Spinal cord (tissue), 10 donors: Measurements from ENCODE around the gene SV2C. TPM values are rescaled to one million over a fixed set of nuclear protein-coding genes. Genes with fewer than 3 reads are reported as not detected.

ENCODE experiments used
- DNase-seq, 6 donors: peaks; one replicate each; pipeline versions ENCODE4 v3.0.0 to v3.0.0-alpha.2; 2013 to 2015; ENCODE audit warnings: low spot score in 6 of 6, low read depth in 4 of 6
- H3K27ac ChIP-seq: one replicate; pipeline ENCODE4 v1.5.1; 2013; ENCODE audit warnings: low read depth, low read length, control low read depth
- H3K27me3 ChIP-seq: one replicate; pipeline ENCODE4 v1.6.1; 2013; ENCODE audit warnings: low read length; ENCODE audit not compliant: control insufficient read depth, insufficient read depth
- H3K36me3 ChIP-seq: one replicate; pipeline ENCODE4 v1.6.1; 2013; ENCODE audit warnings: low read length; ENCODE audit not compliant: control insufficient read depth, insufficient read depth
- H3K4me1 ChIP-seq: one replicate; pipeline ENCODE4 v1.6.1; 2013; ENCODE audit warnings: low read length; ENCODE audit not compliant: control insufficient read depth, insufficient read depth
- H3K4me3 ChIP-seq: one replicate; pipeline ENCODE4 v1.5.1; 2013; ENCODE audit warnings: low read depth, low read length, control low read depth
- H3K9me3 ChIP-seq: one replicate; pipeline ENCODE4 v1.6.1; 2013; ENCODE audit warnings: low read length; ENCODE audit not compliant: control insufficient read depth, insufficient read depth
- WGBS: methylation state at CpG from one replicate; pipeline ENCODE4 v1.1.5; 2013; ENCODE audit warnings: missing lambda C conversion rate; ENCODE audit not compliant: insufficient coverage; 5-methylcytosine and 5-hydroxymethylcytosine counted together
- polyA plus RNA-seq, 2 donors: library from polyadenylated mRNA; unstranded; fragments of 120-200 nt; gene quantifications; one replicate each; pipeline ENCODE4 v1.2.1, GENCODE V29; 2013; ENCODE audit not compliant: insufficient read length in 2 of 2
- total RNA-seq, 2 donors: library from RNA; depleted of rRNA in 1 of 2; stranded (reverse); fragments of 120-200 nt in 1 of 2; fragments of >200 nt in 1 of 2; gene quantifications; one replicate each; pipeline versions ENCODE4 v1.2.3 to v1.2.4, GENCODE V29; 2013 to 2014
- donor health status: healthy.

Gene SV2C
- total and polyA plus RNA-seq, 4 donors: 16.2 to 66.7 (median 40.2) TPM

- H3K27ac ChIP-seq: no peak overlapping the region
- no peak overlapping the region for H3K4me3 ChIP-seq
- no peaks in the 10 kb centered on the region for H3K4me1 ChIP-seq
- H3K27me3 ChIP-seq: no peaks in the 10 kb centered on the region
- H3K9me3 ChIP-seq: no peaks in the 10 kb centered on the region
- H3K36me3 ChIP-seq: no peaks in the 10 kb centered on the region
- no CpG with 5 or more reads among the region's 3 CpGs for WGBS
- no peak for DNase-seq
Observed at GRCh38 chr5:76154009-76154690, 71.0 kb downstream of the SV2C start.

GRCh38 chr5:76155536-76155935 lies 72.4 kb downstream of the SV2C start:
- no peak for DNase-seq
- no peaks in the 10 kb centered on the region for H3K36me3 ChIP-seq
- H3K4me1 ChIP-seq: no peaks in the 10 kb centered on the region
- H3K27me3 ChIP-seq: no peaks in the 10 kb centered on the region
- no peak overlapping the region for H3K27ac ChIP-seq
- H3K9me3 ChIP-seq: no peaks in the 10 kb centered on the region
- no peak overlapping the region for H3K4me3 ChIP-seq
- WGBS: 100% methylated on average over 1 of the region's 1 CpG

GRCh38 chr5:76162335-76162734 lies 79.2 kb downstream of the SV2C start:
- Histone ChIP-seq H3K27ac (no peak overlapping the region), H3K9me3 (no peaks in the 10 kb centered on the region), H3K27me3 (no peaks in the 10 kb centered on the region), H3K36me3 (no peaks in the 10 kb centered on the region), H3K4me1 (no peaks in the 10 kb centered on the region), H3K4me3 (no peak overlapping the region)
- WGBS: 94% methylated on average over 3 of the region's 4 CpGs
- no peak for DNase-seq

- H3K27ac ChIP-seq: no peak overlapping the region
- no peak overlapping the region for H3K4me3 ChIP-seq
- H3K36me3 ChIP-seq: no peaks in the 10 kb centered on the region
- no peaks in the 10 kb centered on the region for H3K9me3 ChIP-seq
- no peaks in the 10 kb centered on the region for H3K4me1 ChIP-seq
- H3K27me3 ChIP-seq: no peaks in the 10 kb centered on the region
- no peak for DNase-seq
- WGBS: 100% methylated on average over 1 of the region's 4 CpGs
Observed at GRCh38 chr5:76163111-76163628, 80.0 kb downstream of the SV2C start.

GRCh38 chr5:76165029-76165428 lies 81.8 kb downstream of the SV2C start:
- H3K4me3 ChIP-seq: no peak overlapping the region
- no peak overlapping the region for H3K27ac ChIP-seq
- no peaks in the 10 kb centered on the region for H3K4me1 ChIP-seq
- H3K36me3 ChIP-seq: no peaks in the 10 kb centered on the region
- DNase-seq: no peak
- H3K9me3 ChIP-seq: no peaks in the 10 kb centered on the region
- H3K27me3 ChIP-seq: no peaks in the 10 kb centered on the region

GRCh38 chr5:76165711-76166374 lies 82.7 kb downstream of the SV2C start:
- no peaks in the 10 kb centered on the region for H3K27me3 ChIP-seq
- H3K9me3 ChIP-seq: no peaks in the 10 kb centered on the region
- WGBS: no CpG with 5 or more reads among the region's 2 CpGs
- DNase-seq: no peak
- no peak overlapping the region for H3K4me3 ChIP-seq
- H3K36me3 ChIP-seq: no peaks in the 10 kb centered on the region
- no peak overlapping the region for H3K27ac ChIP-seq
- no peaks in the 10 kb centered on the region for H3K4me1 ChIP-seq

- H3K27ac ChIP-seq: no peak overlapping the region
- H3K27me3 ChIP-seq: no peaks in the 10 kb centered on the region
- no peak overlapping the region for H3K4me3 ChIP-seq
- 88% methylated on average over 3 of the region's 3 CpGs for WGBS
- H3K4me1 ChIP-seq: no peaks in the 10 kb centered on the region
- H3K36me3 ChIP-seq: no peaks in the 10 kb centered on the region
- H3K9me3 ChIP-seq: no peaks in the 10 kb centered on the region
- no peak for DNase-seq
Observed at GRCh38 chr5:76166886-76167576, 83.8 kb downstream of the SV2C start.

GRCh38 chr5:76169146-76169905 lies 86.1 kb downstream of the SV2C start:
- Histone ChIP-seq H3K27me3 (no peaks in the 10 kb centered on the region), H3K9me3 (no peaks in the 10 kb centered on the region), H3K4me3 (no peak overlapping the region), H3K27ac (no peak overlapping the region), H3K36me3 (no peaks in the 10 kb centered on the region), H3K4me1 (no peaks in the 10 kb centered on the region)
- peak in 2 of 6 donors; percentile 40 to 54 for DNase-seq
- WGBS: 23% methylated on average over 4 of the region's 6 CpGs

- H3K9me3 ChIP-seq: no peaks in the 10 kb centered on the region
- no peak overlapping the region for H3K27ac ChIP-seq
- no peak for DNase-seq
- H3K4me3 ChIP-seq: no peak overlapping the region
- no peaks in the 10 kb centered on the region for H3K4me1 ChIP-seq
- WGBS: 97% methylated on average over 17 of the region's 23 CpGs
- H3K27me3 ChIP-seq: no peaks in the 10 kb centered on the region
- no peaks in the 10 kb centered on the region for H3K36me3 ChIP-seq
Observed at GRCh38 chr5:76174101-76174500, 90.9 kb downstream of the SV2C start.
